T-helper 1 cell treated with Interleukin-12 subunit alpha and Interleukin-12 subunit beta and Interleukin-4 antibody, amounts not matched to agents 30 ng/mL and 1 ng/mL, for 36 hours (primary cell): ENCODE data around the gene GABPB1. TPM values are rescaled to one million over a fixed set of nuclear protein-coding genes. Genes with fewer than 3 reads are reported as not detected.

ENCODE experiments used
- intact Hi-C: fragments of 100-400 bp; cut with micrococcal nuclease; formaldehyde crosslinking; loops from one replicate; pipeline ENCODE4 v1.15.1; 2024
- total RNA-seq: library from RNA; stranded (reverse); gene quantifications from 2 replicates; pipeline ENCODE4 v1.2.3, GENCODE V29; 2022

Gene GABPB1
- total RNA-seq, 1 donor from 2014 or later: 50.4 TPM

GRCh38 chr15:50287324-50288116, 67.5 kb downstream of the GABPB1 start:
- intact Hi-C loops: no loop called here

GRCh38 chr15:50281427-50281826, 73.6 kb downstream of the GABPB1 start:
- intact Hi-C loops: no loop called here

- intact Hi-C loops: no loop called here
Measured at GRCh38 chr15:50280271-50280670, 74.7 kb downstream of the GABPB1 start.

GRCh38 chr15:50278496-50278895, 76.5 kb downstream of the GABPB1 start:
- intact Hi-C loops: loop anchor here (5.0 kb wide), 1 partner anchor 41 kb away; no protein-coding TSS in a partner anchor

GRCh38 chr15:50277370-50277769, 77.6 kb downstream of the GABPB1 start:
- intact Hi-C loops: loop anchor here (5.0 kb wide), 1 partner anchor 40 kb away; no protein-coding TSS in a partner anchor

- intact Hi-C loops: loop anchor here (5.0 kb wide), 1 partner anchor 39 kb away; no protein-coding TSS in a partner anchor
Measured at GRCh38 chr15:50275908-50276307, 79.1 kb downstream of the GABPB1 start.

GRCh38 chr15:50275091-50275490, 79.9 kb downstream of the GABPB1 start:
- intact Hi-C loops: loop anchor here (5.0 kb wide), 1 partner anchor 38 kb away; no protein-coding TSS in a partner anchor

GRCh38 chr15:50267577-50267976, 87.4 kb downstream of the GABPB1 start:
- intact Hi-C loops: loop anchor here (10.0 kb wide), 1 partner anchor 1467 kb away; the partner anchor contains the start of gene LYSMD2

- intact Hi-C loops: loop anchor here (10.0 kb wide), 1 partner anchor 1469 kb away; the partner anchor contains the start of gene LYSMD2
Measured at GRCh38 chr15:50265620-50266019, 89.4 kb downstream of the GABPB1 start, which contains the start of gene HDC. TSS of gene HDC (minus strand) at chr15:50265726. CDS start at chr15:50265623, 103 bp downstream.

- intact Hi-C loops: loop anchor here (1.0 to 10.0 kb wide), 8 partner anchors 52 to 1472 kb away; partner anchors contain the start of genes AP4E1, DTWD1, FAM227B and LYSMD2
Measured at GRCh38 chr15:50262533-50262932, 92.5 kb downstream of the GABPB1 start.

GRCh38 chr15:50261981-50262380, 93.0 kb downstream of the GABPB1 start:
- intact Hi-C loops: loop anchor here (1.0 to 10.0 kb wide), 8 partner anchors 53 to 1473 kb away; partner anchors contain the start of genes AP4E1, DTWD1, FAM227B and LYSMD2

GRCh38 chr15:50260969-50261496, 94.0 kb downstream of the GABPB1 start:
- intact Hi-C loops: loop anchor here (1.0 to 10.0 kb wide), 6 partner anchors 14 to 1474 kb away; partner anchors contain the start of genes DTWD1, FAM227B, LYSMD2 and USP8

GRCh38 chr15:50259276-50259675, 95.7 kb downstream of the GABPB1 start:
- intact Hi-C loops: no loop called here

- intact Hi-C loops: no loop called here
Measured at GRCh38 chr15:50257924-50258323, 97.1 kb downstream of the GABPB1 start.

GRCh38 chr15:50257332-50257731, 97.7 kb downstream of the GABPB1 start:
- intact Hi-C loops: no loop called here

- intact Hi-C loops: no loop called here
Measured at GRCh38 chr15:50256188-50257041, 98.6 kb downstream of the GABPB1 start.

- intact Hi-C loops: loop anchor here (2.0 kb wide), 1 partner anchor 40 kb away; no protein-coding TSS in a partner anchor
Measured at GRCh38 chr15:50252556-50252955, 102.4 kb downstream of the GABPB1 start.

- intact Hi-C loops: loop anchor here (2.0 kb wide), 1 partner anchor 39 kb away; no protein-coding TSS in a partner anchor
Measured at GRCh38 chr15:50251638-50252182, 103.3 kb downstream of the GABPB1 start.

GRCh38 chr15:50250760-50251394, 104.1 kb downstream of the GABPB1 start:
- intact Hi-C loops: no loop called here

- intact Hi-C loops: loop anchor here (5.0 kb wide), 2 partner anchors 112 to 658 kb away; partner anchors contain the start of gene AP4E1
Measured at GRCh38 chr15:50249704-50250103, 105.3 kb downstream of the GABPB1 start.
